WTC11 (cell line): Measurements from ENCODE around the gene ASCC3. TPM values are rescaled to one million over a fixed set of nuclear protein-coding genes. Genes with fewer than 3 reads are reported as not detected.

ENCODE experiments used
- ATAC-seq: fragments of 200-7000 bp; cut with Tn5 transposase; 2 replicates; pipeline ENCODE4 v1.10.0; 2021; ENCODE audit warnings: mild to moderate bottlenecking, moderate library complexity
- CTCF ChIA-PET: fragments of 300-600 bp; sonication (Branson Sonifier 250); formaldehyde crosslinking; loops from one replicate; lab custom pipeline; 2021; ENCODE audit warnings: antibody characterized with exemption; lab: Charles Lee
- POLR2A ChIA-PET: fragments of 350-600 bp; sonication (Branson Sonifier 250); formaldehyde crosslinking; loops from one replicate; lab custom pipeline; 2021; ENCODE audit warnings: antibody characterized with exemption; lab: Charles Lee
- DNase-seq: peaks from one replicate; pipeline ENCODE4 v3.0.0; 2021; ENCODE audit warnings: low spot score
- H3K27ac Mint-ChIP-seq: 2 replicates; pipeline ENCODE4 v1.8.0; 2021; ENCODE audit warnings: mixed read lengths
- H3K27me3 Mint-ChIP-seq: 2 replicates; pipeline ENCODE4 v1.8.0; 2021; ENCODE audit warnings: low read depth, mild to moderate bottlenecking, moderate library complexity, mixed read lengths
- H3K36me3 Mint-ChIP-seq: 2 replicates; pipeline ENCODE4 v1.8.0; 2021; ENCODE audit warnings: mixed read lengths
- H3K4me1 Mint-ChIP-seq: 2 replicates; pipeline ENCODE4 v1.8.0; 2022; ENCODE audit warnings: mixed read lengths
- H3K4me3 Mint-ChIP-seq: 2 replicates; pipeline ENCODE4 v1.8.0; 2021; ENCODE audit warnings: mild to moderate bottlenecking, moderate library complexity, mixed read lengths
- H3K9me3 Mint-ChIP-seq: 2 replicates; pipeline ENCODE4 v1.8.0; 2021; ENCODE audit warnings: mixed read lengths
- E2F5 ChIP-seq: sonication (generic); formaldehyde crosslinking; IDR thresholded peaks from 2 replicates; pipeline ENCODE4 v1.8.1; 2022; ENCODE audit warnings: mild to moderate bottlenecking, moderate library complexity, missing genetic modification reagents
- ELF4 ChIP-seq: sonication (generic); formaldehyde crosslinking; IDR thresholded peaks from 2 replicates; pipeline ENCODE4 v1.8.1; 2022; ENCODE audit warnings: low read depth, mild to moderate bottlenecking, moderate library complexity, missing genetic modification reagents
- ESRRA ChIP-seq: sonication (generic); formaldehyde crosslinking; IDR thresholded peaks from 2 replicates; pipeline ENCODE4 v1.8.1; 2022; ENCODE audit warnings: mild to moderate bottlenecking, missing genetic modification reagents, borderline replicate concordance
- ETV6 ChIP-seq: sonication (generic); formaldehyde crosslinking; IDR thresholded peaks from 2 replicates; pipeline ENCODE4 v1.8.1; 2022; ENCODE audit warnings: mild to moderate bottlenecking, missing genetic modification reagents
- FOXK1 ChIP-seq: sonication (generic); formaldehyde crosslinking; IDR thresholded peaks from 2 replicates; pipeline ENCODE4 v1.8.0; 2022; ENCODE audit warnings: mild to moderate bottlenecking, moderate library complexity, missing genetic modification reagents
- IRF1 ChIP-seq: sonication (generic); formaldehyde crosslinking; IDR thresholded peaks from 2 replicates; pipeline ENCODE4 v1.8.0; 2023; ENCODE audit warnings: missing genetic modification reagents
- JUN ChIP-seq: sonication (generic); formaldehyde crosslinking; IDR thresholded peaks from 2 replicates; pipeline ENCODE4 v1.8.0; 2023; ENCODE audit warnings: mild to moderate bottlenecking, missing genetic modification reagents
- MLX ChIP-seq: sonication (generic); formaldehyde crosslinking; IDR thresholded peaks from 2 replicates; pipeline ENCODE4 v1.8.1; 2023; ENCODE audit warnings: mild to moderate bottlenecking, missing genetic modification reagents, moderate library complexity
- NFATC4 ChIP-seq: fragments of 250-450 bp; sonication (Bioruptor Pico); IDR thresholded peaks from 2 replicates; pipeline ENCODE4 v1.9.0; 2021; ENCODE audit warnings: mild to moderate bottlenecking
- OVOL2 ChIP-seq: fragments of 250-450 bp; sonication (Bioruptor Pico); IDR thresholded peaks from 2 replicates; pipeline ENCODE4 v1.9.0; 2021; ENCODE audit warnings: mild to moderate bottlenecking, borderline replicate concordance
- PRRX2 ChIP-seq: fragments of 250-450 bp; sonication (Bioruptor Pico); IDR thresholded peaks from 2 replicates; pipeline ENCODE4 v1.8.0; 2021; ENCODE audit warnings: mild to moderate bottlenecking
- SP1 ChIP-seq: sonication (generic); formaldehyde crosslinking; conservative IDR thresholded peaks from 2 replicates; pipeline ENCODE4 v1.8.1; 2022; ENCODE audit warnings: missing genetic modification reagents
- STAT6 ChIP-seq: sonication (generic); formaldehyde crosslinking; conservative IDR thresholded peaks from 2 replicates; pipeline ENCODE4 v1.8.1; 2023; ENCODE audit warnings: mild to moderate bottlenecking, low read depth, missing genetic modification reagents, moderate library complexity
- TEAD1 ChIP-seq: sonication (generic); formaldehyde crosslinking; IDR thresholded peaks from 2 replicates; pipeline ENCODE4 v1.8.0; 2022; ENCODE audit warnings: mild to moderate bottlenecking, missing genetic modification reagents
- TP53 ChIP-seq: sonication (generic); formaldehyde crosslinking; IDR thresholded peaks from 2 replicates; pipeline ENCODE4 v1.8.1; 2023; ENCODE audit warnings: mild to moderate bottlenecking, missing genetic modification reagents
- ZBTB21 ChIP-seq: sonication (generic); formaldehyde crosslinking; IDR thresholded peaks from 2 replicates; pipeline ENCODE4 v1.8.1; 2023; ENCODE audit warnings: mild to moderate bottlenecking, missing genetic modification reagents, borderline replicate concordance
- ZNF263 ChIP-seq: sonication (generic); formaldehyde crosslinking; IDR thresholded peaks from 2 replicates; pipeline ENCODE4 v1.8.1; 2022; ENCODE audit warnings: low read depth, mild to moderate bottlenecking, moderate library complexity, missing genetic modification reagents
- ZNF423 ChIP-seq: fragments of 250-450 bp; sonication (Bioruptor Pico); IDR thresholded peaks from 2 replicates; pipeline ENCODE4 v2.1.2; 2022; ENCODE audit warnings: mild to moderate bottlenecking, moderate library complexity
- total RNA-seq: library from RNA; stranded (reverse); gene quantifications from 3 replicates; pipeline ENCODE4 v1.2.3, GENCODE V29; 2021
- TF ChIP-seq, protein P1 (sequence below): sonication (generic); formaldehyde crosslinking; IDR thresholded peaks from 2 replicates; pipeline ENCODE4 v1.8.0; 2022; ENCODE audit warnings: mild to moderate bottlenecking, missing genetic modification reagents
- TF ChIP-seq, protein P2 (sequence below): fragments of 250-450 bp; sonication (Bioruptor Pico); IDR thresholded peaks from 2 replicates; pipeline ENCODE4 v2.1.2; 2022; ENCODE audit warnings: mild to moderate bottlenecking, moderate library complexity
- TF ChIP-seq, protein P3 (sequence below): fragments of 250-450 bp; sonication (Bioruptor Pico); IDR thresholded peaks from 2 replicates; pipeline ENCODE4 v1.8.0; 2021; ENCODE audit warnings: mild to moderate bottlenecking

Gene ASCC3
- total RNA-seq, 1 experiment from 2014 or later, result 80.7 TPM

DNA sequence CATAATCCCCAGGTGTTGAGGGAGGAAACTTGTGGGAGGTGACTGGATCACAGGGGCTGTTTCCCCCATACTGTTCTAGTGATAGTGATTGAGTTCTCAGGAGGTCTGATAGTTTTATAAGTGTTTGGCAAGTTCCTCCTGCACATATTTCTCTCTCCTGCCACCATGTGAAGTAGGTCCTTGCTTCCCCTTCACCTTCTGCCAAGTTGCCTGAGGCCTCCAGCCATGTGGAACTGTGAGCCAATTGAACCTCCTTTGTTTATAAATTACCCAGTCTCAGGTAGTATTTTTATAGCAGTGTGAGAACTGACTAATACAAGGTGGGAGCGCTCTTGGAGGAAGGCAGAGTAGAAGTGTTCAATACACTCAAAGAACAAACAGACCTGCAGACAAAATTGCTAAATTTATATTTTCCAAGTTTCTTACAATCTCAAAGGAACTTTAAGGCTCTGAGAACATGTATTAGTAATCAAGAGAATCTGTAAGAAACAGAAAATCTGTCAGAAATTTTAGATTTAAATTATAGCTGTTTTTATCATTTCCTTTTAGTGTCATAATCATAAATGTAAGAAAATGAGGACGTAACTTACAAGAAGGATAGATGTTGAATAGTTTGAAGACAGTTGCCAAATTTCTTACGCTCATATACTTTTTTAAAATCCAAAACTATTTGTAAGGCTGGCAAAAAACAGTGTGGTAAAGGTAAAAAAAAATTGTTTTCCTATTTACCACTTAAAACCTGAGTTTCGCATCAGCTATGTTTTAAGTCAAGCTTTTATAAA lies 77.7 kb downstream of the ASCC3 start:
- H3K27ac Mint-ChIP-seq, result 0 out of 2 replicates have a peak overlapping the region, but pooled peaks have one; percentile 56

DNA sequence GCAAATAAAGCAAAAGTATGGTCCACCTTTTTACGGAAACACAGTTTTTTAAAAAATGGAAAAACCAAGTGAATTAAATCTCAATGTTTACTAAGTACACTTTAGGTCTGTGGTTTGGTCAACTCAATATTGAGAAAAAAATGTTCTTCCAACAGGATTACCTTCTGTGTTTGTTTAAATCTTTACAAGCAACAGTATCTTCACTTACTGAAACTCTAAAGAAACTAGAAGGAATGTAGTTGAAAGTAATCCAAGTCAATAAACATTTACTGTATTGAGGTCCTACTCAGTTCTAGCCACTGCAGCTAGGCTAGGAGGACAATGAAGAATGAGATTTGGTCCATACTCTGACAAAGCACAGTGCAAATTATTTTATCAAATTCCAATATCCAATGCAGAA lies 80.1 kb downstream of the ASCC3 start:
- ATAC-seq, result no peak
- Mint-ChIP-seq H3K4me1 (no peaks in the 10 kb centered on the region), H3K27me3 (no peaks in the 10 kb centered on the region), H3K4me3 (no peak overlapping the region), H3K9me3 (no peaks in the 10 kb centered on the region), H3K27ac (peak overlapping the region; percentile 16; the same call in 1 of the 2 replicates), H3K36me3 (no peaks in the 10 kb centered on the region; the same call in 1 of the 2 replicates)
- DNase-seq, result no peak
- TF ChIP-seq ESRRA (no peak), ZBTB21 (CRISPR knock-in tag) (no peak), ELF4 (CRISPR knock-in tag) (no peak), MLX (CRISPR knock-in tag) (no peak), ZNF263 (no peak), IRF1 (CRISPR knock-in tag) (no peak), FOXK1 (CRISPR knock-in tag) (no peak), ZNF423 (CRISPR knock-in tag) (no peak)
- TF ChIP-seq, protein P1, sequence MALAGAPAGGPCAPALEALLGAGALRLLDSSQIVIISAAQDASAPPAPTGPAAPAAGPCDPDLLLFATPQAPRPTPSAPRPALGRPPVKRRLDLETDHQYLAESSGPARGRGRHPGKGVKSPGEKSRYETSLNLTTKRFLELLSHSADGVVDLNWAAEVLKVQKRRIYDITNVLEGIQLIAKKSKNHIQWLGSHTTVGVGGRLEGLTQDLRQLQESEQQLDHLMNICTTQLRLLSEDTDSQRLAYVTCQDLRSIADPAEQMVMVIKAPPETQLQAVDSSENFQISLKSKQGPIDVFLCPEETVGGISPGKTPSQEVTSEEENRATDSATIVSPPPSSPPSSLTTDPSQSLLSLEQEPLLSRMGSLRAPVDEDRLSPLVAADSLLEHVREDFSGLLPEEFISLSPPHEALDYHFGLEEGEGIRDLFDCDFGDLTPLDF (CRISPR knock-in tag), result no peak
- POLR2A ChIA-PET, result no interaction called here
- CTCF ChIA-PET, result no interaction called here

More for the DNA sequence above, 77.7 kb downstream of the ASCC3 start:
- POLR2A ChIA-PET, result no interaction called here
- no peaks in the 10 kb centered on the region for H3K27me3 Mint-ChIP-seq
- TF ChIP-seq, protein P2, sequence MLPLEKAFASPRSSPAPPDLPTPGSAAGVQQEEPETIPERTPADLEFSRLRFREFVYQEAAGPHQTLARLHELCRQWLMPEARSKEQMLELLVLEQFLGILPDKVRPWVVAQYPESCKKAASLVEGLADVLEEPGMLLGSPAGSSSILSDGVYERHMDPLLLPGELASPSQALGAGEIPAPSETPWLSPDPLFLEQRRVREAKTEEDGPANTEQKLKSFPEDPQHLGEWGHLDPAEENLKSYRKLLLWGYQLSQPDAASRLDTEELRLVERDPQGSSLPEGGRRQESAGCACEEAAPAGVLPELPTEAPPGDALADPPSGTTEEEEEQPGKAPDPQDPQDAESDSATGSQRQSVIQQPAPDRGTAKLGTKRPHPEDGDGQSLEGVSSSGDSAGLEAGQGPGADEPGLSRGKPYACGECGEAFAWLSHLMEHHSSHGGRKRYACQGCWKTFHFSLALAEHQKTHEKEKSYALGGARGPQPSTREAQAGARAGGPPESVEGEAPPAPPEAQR (CRISPR knock-in tag), result no peak
- no peak for TF ChIP-seq JUN
- TF ChIP-seq TEAD1 (CRISPR knock-in tag), result no peak
- TF ChIP-seq, all 79 proteins: peak for 0
- H3K36me3 Mint-ChIP-seq, result no peaks in the 10 kb centered on the region
- CTCF ChIA-PET, result no interaction called here
- no peak overlapping the region for H3K4me3 Mint-ChIP-seq
- DNase-seq (no peak), ATAC-seq (no peak)
- H3K4me1 Mint-ChIP-seq, result no peaks in the 10 kb centered on the region
- no peaks in the 10 kb centered on the region for H3K9me3 Mint-ChIP-seq

DNA sequence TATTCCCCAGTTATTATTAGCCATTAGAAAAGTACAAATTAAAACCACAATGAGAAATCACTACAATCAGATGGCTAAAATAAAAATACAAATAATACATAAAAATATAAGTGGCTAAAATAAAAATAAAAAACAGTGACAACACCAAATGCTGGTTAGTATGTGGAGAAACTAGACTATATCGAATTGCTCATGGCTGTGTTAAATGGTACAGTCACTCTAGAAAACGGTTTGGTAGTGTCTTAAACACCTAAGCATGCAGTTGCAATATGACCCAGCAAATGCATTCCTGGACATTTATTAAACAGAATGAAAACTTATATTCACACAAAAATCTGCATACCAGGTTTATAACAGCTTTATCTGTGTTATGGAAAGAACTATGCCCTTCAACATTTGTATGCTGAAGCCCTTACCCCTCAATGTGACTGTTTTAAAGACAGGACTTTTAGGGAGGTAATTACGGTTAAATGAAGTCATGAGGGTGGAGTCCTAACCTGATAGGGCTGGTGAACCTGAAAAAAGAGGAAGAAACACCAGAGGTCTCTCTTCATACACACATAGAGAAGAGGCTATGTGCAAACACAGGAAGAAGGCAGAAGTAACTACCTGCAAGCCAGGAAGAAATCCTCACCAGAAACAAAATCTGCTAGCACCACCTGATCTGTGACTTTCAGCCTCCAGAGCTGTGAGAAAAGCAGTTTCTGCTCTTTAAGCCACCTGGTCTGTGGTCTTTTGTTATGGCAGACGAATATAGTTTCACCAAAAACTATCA lies 84.9 kb downstream of the ASCC3 start:
- no peaks in the 10 kb centered on the region for H3K9me3 Mint-ChIP-seq
- CTCF ChIA-PET, result no interaction called here
- TF ChIP-seq OVOL2 (CRISPR knock-in tag) (no peak), SP1 (CRISPR knock-in tag) (no peak), NFATC4 (CRISPR knock-in tag) (no peak), E2F5 (CRISPR knock-in tag) (no peak), STAT6 (CRISPR knock-in tag) (no peak), PRRX2 (CRISPR knock-in tag) (no peak), ETV6 (no peak), TP53 (no peak)
- TF ChIP-seq, protein P3, sequence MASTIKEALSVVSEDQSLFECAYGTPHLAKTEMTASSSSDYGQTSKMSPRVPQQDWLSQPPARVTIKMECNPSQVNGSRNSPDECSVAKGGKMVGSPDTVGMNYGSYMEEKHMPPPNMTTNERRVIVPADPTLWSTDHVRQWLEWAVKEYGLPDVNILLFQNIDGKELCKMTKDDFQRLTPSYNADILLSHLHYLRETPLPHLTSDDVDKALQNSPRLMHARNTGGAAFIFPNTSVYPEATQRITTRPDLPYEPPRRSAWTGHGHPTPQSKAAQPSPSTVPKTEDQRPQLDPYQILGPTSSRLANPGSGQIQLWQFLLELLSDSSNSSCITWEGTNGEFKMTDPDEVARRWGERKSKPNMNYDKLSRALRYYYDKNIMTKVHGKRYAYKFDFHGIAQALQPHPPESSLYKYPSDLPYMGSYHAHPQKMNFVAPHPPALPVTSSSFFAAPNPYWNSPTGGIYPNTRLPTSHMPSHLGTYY (CRISPR knock-in tag), result no peak

More for the DNA sequence above, 84.9 kb downstream of the ASCC3 start:
- no peak for DNase-seq
- Mint-ChIP-seq H3K36me3 (no peaks in the 10 kb centered on the region; the same call in 1 of the 2 replicates), H3K27me3 (no peaks in the 10 kb centered on the region), H3K4me3 (no peak overlapping the region), H3K4me1 (no peaks in the 10 kb centered on the region), H3K27ac (no peak overlapping the region)
- ATAC-seq, result no peak; the same call in 1 of the 2 replicates
- POLR2A ChIA-PET, result no interaction called here
